Left cardiac atrium (tissue), 4 donors: ENCODE measurements around the gene SRSF6. TPM values are rescaled to one million over a fixed set of nuclear protein-coding genes. Genes with fewer than 3 reads are reported as not detected.
"Not testable (repeated sequence)": the region's sequence is repeated elsewhere in the genome, so short reads cannot be mapped to it uniquely, and the experiment has no call there.

Experiments used
- ATAC-seq, 2 donors: fragments of 200-7000 bp; cut with Tn5 transposase; one replicate each; pipeline ENCODE4 v1.9.1; 2020; ENCODE audit warnings: mild to moderate bottlenecking in 2 of 2, moderate library complexity in 2 of 2
- DNase-seq: peaks from one replicate; pipeline ENCODE4 v3.0.0-alpha.2; 2020
- intact Hi-C, 2 donors: fragments of 100-400 bp; cut with DNase I; formaldehyde crosslinking; loops; one replicate each; pipeline versions ENCODE4 v1.14.1 to v1.15.1; 2022 to 2023
- total RNA-seq, 2 donors: library from RNA; stranded (reverse); fragmentation: NEBNext Ultra II Directional; extraction: Animal tissue kit (Norgen Biotek cat#: 25700); gene quantifications; one replicate each; pipeline ENCODE4 v1.2.1, GENCODE V29; 2021
- donor health status: DM: no; HTN: yes; CAD: no.
- donor health status: DM: no; HTN: yes; CAD: no; lungs with severe emphysema.
- donor health status: DM: yes; HTN: yes; CAD: no.
- donor health status: Dilated cardiomyopathy.

The SRSF6 gene
- total RNA-seq, 2 donors from 2014 or later = 58.8 to 82.0 TPM

- intact Hi-C loops = loop anchor here in 1 of 2 donors (5.0 kb wide), 1 partner anchor 636 kb away; no protein-coding TSS in a partner anchor
- DNase-seq (no peak), ATAC-seq (no peak)
Measured at GRCh38 chr20:43446361-43446879, 11.3 kb upstream of the SRSF6 start.

GRCh38 chr20:43448431-43448747 is 9.3 kb upstream of the SRSF6 start:
- intact Hi-C loops = loop anchor here in 1 of 2 donors (5.0 kb wide), 1 partner anchor 634 kb away; no protein-coding TSS in a partner anchor
- not testable (repeated sequence) for ATAC-seq, DNase-seq

GRCh38 chr20:43448748-43449535 is 8.8 kb upstream of the SRSF6 start:
- DNase-seq (no peak), ATAC-seq (peak; percentile 38 to 44)
- intact Hi-C loops = loop anchor here in 1 of 2 donors (5.0 kb wide), 1 partner anchor 633 kb away; no protein-coding TSS in a partner anchor

DNA sequence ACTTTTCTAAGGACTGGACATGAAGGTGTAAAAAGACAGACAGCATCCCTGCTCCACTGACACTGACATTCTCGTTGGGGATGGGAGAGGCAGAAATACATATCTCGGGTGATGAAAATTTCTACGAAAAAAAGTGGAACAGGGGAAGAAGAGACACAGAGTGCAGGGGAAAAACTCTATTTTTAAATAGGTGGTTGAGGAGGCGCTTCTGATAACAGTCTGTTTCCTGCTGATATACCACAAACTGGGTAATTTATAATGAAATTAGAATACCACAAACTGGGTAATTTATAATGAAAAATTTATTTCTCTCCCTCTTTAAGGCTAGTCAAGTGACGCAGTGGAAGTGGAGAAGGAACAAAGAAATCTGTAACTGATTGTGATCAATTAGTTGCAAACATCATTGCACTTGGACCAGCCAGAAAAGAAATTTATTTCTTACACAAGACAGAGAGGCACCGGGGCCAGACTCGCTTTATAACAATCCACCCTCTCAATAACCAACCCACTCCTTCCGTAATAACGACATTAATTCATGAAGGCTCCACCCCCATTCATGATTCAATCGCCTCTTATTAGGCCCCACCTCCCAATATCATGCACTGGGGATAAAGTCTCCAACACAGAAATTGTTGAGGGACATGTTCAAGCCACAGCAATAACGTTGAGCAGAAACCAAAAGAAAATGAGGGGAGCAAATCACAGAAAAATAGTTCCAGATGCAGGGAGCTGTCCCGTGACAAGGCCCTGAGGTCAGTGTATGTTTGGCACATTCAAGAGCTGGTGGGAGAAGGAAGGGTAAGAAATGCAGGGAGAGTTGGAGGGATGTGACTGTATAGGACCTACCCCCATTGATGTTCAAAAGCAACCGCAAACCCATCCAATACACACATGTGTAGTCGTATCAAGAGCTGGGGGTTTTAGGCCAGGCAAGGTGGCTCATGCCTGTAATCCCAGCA is 6.6 kb upstream of the SRSF6 start:
- ATAC-seq (no peak), DNase-seq (no peak)
- intact Hi-C loops = no loop called here

DNA sequence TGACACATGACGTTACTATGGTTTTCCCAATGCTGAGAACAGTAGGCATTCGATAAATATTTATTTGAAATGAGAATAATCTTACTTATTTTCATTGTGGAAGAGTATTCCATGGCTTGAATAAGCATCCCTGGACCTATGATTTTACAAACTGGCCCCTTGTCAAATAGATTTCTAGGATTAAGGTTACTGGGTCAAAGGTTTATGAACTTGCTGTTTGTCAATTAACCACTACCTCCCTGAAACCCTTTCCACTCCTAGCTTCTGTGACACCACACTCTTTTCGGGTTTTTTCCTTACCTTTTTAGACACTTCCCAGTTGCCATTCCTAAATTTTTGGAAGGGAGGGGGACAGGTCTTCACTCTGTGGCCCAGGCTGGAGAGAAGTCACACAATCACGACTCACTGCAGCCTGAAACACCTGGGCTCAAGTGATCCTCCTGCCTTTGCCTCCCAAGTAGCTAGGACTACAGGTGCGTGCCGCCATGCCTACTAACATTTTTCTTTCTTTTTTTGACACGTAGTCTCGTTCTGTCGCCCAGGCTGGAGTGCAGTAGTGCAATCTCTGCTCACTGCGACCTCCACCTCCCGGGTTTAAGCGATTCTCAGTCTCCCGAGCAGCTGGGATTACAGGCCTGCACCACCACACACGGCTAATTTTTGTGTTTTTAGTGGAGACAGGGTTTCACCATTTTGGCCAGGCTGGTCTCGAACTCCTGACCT is 5.1 kb upstream of the SRSF6 start:
- intact Hi-C loops = no loop called here
- no peak for DNase-seq
- no peak for ATAC-seq

- not testable (repeated sequence) for ATAC-seq, DNase-seq
Measured at GRCh38 chr20:43456252-43456651, 1.4 kb upstream of the SRSF6 start.

GRCh38 chr20:43456809-43457639 is 672 bp upstream of the SRSF6 start:
- peak; percentile 92 for DNase-seq
- intact Hi-C loops = no loop called here
- peak; percentile 83 to 86 for ATAC-seq

More at GRCh38 chr20:43456252-43456651, 1.4 kb upstream of the SRSF6 start:
- intact Hi-C loops = not testable (repeated sequence)

GRCh38 chr20:43458422-43458924 is 777 bp downstream of the SRSF6 start:
- DNase-seq (no peak), ATAC-seq (no peak)
- intact Hi-C loops = no loop called here

DNA sequence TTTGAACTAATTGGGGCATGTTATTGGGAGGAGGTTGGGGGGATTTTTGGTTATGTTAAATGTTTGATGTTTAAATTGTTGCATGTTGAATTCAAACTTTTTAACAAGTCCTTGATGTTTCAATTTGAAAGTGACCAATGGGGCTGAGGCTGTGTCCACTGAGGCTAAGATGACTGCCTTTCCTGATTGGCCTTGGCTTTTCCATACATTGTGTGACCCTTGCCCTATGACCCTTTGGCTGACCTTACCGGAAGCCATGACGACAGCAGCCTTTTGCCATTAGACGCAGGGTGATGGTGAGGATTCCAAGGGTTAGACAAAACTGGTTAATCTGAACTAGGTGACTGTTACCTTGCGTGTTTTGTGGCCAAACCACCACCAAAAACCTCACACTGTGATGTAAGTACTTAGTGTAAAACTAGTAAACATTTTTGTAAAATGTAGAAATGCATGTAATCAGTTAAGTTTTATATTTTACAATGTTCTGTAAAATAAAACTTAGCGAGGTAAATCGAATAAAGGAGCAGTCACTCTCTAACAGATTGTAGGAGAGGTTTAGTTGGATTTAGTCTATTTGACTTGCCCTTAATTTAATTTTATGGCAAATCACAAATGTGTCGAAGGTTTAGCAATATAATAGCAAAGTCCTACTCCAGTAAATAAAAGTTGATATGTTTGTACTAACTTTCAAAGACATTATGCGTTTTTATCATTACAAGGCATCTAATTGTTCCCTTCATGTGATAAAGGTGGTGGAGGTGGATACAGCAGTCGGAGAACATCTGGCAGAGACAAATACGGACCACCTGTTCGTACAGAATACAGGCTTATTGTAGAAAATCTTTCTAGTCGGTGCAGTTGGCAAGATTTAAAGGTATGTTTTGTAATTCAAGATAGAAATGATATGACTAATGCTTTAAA is 1.6 kb downstream of the SRSF6 start:
- DNase-seq (no peak), ATAC-seq (no peak)
- intact Hi-C loops = no loop called here

DNA sequence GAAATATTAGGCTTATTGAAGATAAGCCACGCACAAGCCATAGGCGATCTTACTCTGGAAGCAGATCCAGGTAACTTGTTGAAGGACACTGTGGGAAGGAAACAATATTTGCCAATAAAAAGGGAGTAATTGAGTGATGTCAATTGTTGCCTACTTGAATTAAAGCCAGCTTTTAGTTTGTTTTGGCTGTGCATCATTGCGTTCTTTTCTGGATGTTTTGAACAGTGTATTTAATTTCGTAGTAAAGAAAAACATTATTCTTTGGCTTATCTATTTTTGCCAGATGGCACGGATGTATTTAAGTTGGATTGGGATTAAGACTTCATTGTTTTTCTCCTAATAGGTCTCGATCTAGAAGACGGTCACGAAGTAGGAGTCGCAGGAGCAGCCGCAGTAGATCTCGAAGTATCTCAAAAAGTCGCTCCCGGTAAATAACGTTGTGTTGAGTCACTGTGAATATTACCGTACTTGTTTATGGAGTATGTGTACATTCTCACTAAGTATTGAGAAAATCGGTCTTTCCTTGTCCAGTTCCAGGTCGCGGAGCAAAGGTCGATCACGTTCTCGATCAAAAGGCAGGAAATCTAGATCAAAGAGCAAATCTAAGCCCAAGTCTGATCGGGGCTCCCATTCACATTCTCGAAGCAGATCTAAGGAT is 2.6 kb downstream of the SRSF6 start:
- no peak for DNase-seq
- ATAC-seq = no peak
- intact Hi-C loops = no loop called here

GRCh38 chr20:43460830-43461200 is 3.1 kb downstream of the SRSF6 start:
- intact Hi-C loops = no loop called here
- DNase-seq = no peak
- no peak for ATAC-seq

DNA sequence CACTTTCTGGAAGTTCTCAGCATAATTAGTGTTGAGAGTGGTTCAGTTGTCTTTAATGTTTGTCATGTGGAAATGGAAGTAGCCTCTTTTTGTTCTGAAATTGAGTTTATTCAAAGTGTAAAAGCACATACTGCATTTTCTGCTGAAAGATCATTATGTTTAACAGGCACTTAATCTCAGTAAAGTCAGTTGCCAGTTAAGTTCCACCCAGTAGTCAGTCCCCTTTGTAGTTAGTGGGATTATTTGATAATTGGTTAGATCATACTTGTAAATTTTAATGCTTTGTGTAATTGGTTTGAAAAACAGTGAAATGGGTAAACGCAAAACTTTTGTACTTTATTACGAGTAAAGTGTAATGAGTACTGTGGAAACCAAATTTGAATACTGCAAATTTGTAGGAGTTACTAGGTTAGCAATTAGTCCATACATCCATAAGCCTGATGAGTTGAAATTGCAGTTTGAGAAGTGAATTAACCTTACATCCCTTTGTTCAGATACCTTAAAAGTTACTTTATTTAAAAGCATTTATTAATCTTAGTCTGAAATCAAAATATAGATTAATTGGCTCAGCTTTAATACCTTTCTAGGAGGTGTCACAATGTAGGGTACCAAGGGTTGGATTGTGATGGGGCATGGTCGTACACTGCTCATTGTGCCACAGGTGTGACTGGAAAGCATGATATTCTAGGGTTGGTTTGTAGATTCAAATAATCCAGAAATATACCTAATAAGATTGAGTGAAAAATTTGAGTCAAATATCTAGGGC is 4.4 kb downstream of the SRSF6 start:
- no peak for ATAC-seq
- intact Hi-C loops = no loop called here

DNA sequence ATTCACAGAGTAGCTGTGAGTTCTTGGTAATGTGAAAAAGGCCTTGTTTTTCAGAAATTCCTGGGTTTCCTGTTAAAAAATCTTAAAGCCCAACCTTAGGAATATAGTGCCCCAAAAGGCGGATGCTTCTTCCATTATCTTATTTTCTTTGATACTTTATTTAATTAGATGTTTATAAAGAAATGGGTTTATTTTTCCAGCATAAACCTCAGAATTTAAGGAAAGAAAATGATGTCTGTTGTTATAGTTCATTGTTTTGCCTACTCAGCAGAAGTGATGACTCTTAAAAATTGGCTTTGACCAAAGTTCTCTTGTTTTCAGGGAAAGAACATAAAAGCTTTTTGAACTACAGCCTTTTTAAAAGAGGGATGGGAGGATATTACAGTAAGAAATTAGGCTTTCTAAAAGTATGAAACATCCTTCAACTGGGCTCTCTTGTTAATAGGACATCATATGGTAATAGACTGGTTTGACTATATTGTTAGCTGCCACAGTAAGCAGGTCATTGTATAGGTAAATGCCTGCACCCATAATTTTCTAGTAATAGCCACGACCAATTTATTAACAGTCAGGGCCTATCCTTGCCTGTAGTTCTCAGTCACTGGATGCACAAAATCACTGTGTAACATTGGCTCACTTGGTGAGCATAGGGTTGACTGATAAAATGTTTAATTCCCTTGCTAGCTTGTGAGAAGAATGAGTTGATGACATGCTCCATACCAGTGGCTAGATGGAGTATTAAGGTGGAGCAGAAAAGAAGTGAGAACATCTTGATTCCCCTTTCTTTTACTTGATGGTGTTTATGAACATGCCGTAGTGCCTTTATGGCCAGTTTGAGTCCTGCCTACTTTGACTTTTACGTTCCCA is 5.2 kb downstream of the SRSF6 start:
- no peak for ATAC-seq
- intact Hi-C loops = no loop called here
- no peak for DNase-seq

More for the DNA sequence above, 4.4 kb downstream of the SRSF6 start:
- no peak for DNase-seq

DNA sequence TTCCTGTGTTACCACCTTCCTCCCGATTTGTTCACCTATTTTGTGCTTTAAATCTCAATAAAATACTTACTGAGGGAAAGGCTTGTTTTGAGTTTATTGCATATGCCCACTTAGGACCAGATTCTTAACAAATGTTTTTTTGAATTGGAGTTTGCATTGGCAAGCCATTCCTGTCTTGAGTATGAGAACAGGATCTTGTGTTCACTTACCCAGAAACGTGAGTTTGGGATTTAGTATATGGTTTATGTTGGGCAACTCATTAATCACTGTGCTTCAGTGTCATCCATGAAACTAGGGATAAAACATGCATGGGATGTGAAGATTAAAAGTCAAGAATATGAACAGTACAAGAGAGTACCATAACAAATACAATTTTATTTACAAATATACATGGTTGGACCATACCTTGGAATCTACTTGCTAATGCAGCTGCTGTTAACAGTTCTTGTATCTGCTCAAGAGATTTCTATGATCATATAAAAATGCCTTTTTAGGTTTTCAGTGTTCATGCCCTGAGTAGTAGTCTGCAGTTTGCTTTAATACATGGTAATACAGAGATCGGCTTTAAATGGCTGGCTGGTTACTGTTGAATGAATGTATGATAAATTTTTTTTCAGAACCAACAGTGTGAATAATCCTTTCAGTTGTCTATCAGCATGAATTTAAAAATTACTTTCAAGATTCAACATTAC is 6.0 kb downstream of the SRSF6 start:
- no peak for ATAC-seq
- DNase-seq = no peak
- intact Hi-C loops = no loop called here
